NCI-H2171 treated with DMSO at 0.1 percent for 48 hours (cell line): ENCODE data around the gene BZW2.
"Not testable (repeated sequence)": the region's sequence is repeated elsewhere in the genome, so short reads cannot be mapped to it uniquely, and the experiment has no call there.

Experiments
- DNase-seq: peaks from one replicate; lab custom pipeline; 2025; lab: John Stamatoyannopoulos, UW

Gene BZW2

DNA sequence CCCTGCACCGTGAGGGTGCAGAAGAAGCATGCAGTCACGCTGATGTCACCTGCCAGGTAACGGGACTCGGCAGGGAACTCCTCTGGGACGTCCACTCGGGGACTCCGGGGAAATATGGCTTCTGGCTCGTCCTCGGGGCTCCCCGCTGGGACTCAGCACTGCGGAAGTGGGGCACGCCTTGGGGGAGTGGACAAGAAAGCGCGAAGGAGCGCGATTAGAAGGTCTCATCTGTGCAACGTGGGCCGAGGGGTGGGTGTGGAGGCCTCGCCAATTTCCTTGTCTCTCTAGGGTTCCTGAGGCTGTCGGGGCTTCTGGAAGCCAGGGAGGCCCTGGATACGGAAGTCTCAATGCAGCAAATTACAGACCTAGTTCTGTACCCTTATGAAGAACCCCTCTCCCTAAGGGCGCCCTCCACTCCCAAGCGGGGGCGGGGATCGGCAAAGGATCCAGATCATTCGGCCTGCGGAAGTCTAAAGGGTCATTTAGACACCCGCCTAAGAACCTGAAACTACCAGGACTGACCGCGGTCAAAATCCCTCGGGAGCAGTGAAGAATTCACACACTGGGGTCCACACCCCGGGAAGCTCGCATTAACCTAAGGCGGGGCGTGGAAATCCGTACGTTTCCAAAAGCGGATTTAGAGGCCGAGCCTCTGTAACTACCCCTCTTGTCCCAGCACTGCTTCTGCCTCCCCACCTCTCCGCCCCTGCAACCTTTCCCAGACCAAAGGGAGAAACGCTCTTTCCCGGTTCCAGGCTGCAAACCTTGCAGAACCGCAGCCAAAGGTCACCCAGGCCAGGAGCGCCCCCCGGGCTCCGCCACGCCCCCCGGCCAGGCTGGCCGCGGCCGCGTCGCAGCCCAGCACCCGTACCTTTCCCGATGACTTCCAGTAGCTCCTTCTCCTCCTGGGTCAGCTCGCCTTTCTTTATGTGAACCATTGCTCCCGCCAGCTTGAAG lies 1.1 kb upstream of the BZW2 start:
- peak; percentile 47 for DNase-seq

DNA sequence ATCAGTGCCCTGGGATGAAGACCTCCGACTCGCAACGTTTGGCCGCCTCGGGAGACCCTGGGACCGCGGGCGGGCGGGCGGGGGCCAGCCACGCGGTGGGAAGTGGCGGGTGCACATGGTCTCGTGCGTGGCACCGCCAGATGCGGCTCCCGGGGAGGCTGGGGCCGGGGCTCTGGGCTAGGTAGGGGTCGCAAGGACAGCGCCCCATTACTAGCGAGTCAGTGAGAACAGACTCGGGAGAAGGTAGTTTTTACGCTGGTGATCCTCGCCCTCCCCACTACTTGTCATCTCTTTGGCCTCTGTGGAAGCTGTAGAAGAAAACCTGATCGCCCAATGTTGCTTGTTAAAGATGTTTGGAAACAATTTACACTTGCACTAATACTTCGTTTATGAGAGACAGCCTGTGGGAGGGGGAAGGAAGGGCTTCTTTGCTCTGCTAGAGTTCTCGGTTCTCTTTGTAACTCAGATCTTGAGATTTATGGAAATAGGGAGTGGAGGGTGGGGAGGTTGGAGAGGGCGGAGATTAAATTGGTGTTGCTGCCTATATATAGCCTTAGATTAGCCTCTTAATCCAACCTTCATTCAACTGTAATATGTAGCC lies 591 bp downstream of the BZW2 start:
- peak; percentile 51 for DNase-seq

DNA sequence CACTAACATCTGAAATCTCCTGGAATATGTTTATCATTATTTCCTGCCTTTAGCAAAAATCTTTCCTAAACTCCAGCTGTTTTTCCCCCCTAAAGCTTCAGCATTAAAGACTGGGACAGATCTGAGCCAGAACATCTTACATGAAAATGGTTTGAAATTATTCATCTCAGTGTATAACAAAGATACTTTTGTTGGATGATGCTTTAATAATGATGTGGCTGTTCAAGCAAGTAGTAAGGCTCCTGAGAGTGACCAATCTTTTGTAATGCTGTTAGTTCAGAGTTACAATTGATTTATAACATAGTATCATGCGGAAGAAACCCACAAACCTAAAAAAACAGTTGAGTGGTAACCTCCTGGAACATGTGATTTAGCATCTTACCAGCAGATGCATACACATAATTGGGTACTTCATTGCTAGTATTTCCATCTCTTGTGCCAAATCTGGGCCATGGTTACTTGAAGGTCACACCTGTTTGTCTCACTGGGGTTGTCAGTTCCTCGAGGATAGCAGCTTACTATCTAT lies 1.5 kb downstream of the BZW2 start:
- DNase-seq = peak; percentile 32

- no peak for DNase-seq
Observed at GRCh38 chr7:16648551-16648950, 2.6 kb downstream of the BZW2 start.

GRCh38 chr7:16649196-16649595 lies 3.2 kb downstream of the BZW2 start:
- no peak for DNase-seq

- DNase-seq = no peak
Observed at GRCh38 chr7:16650266-16650665, 4.3 kb downstream of the BZW2 start.

GRCh38 chr7:16651396-16652239 lies 5.6 kb downstream of the BZW2 start:
- no peak for DNase-seq

GRCh38 chr7:16652240-16652583 lies 6.2 kb downstream of the BZW2 start:
- DNase-seq = no peak

DNA sequence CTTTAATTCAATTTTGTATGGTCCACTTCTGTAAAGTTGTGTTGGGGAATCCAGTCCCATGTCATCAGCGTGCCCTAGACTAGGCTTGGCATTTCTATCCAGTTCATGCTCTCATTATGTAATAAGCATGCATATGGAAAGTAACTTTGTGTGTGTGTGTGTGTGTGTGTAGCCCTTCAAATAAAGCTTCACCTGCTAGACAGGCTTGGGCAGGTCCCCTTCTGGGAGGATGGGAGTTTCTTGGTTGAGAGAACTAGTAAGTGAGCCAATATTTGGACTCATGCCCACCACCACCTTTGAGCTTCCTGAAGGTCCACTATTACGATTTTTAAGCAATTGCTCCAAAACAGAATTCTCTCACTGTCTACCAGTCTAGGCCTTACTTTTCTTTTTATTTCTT lies 6.9 kb downstream of the BZW2 start:
- peak; percentile 86 for DNase-seq

DNA sequence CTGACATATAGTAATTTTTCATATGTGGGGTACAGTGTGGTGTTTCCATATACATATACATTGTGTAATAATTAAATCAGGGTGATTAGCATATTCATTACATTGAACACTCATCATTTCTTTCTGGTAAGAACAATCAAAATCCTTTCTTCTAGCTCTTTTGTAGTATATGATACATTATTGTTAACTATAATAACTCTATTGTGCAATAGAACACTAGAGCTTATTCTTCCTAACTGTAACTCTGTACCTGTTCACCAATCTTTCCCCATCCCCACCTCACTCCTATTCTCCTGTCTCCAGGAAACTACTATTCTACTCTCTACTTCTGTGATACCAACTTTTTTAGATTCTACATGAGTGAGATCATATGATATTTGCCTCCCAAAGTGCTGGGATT lies 9.4 kb downstream of the BZW2 start:
- DNase-seq = no peak

DNA sequence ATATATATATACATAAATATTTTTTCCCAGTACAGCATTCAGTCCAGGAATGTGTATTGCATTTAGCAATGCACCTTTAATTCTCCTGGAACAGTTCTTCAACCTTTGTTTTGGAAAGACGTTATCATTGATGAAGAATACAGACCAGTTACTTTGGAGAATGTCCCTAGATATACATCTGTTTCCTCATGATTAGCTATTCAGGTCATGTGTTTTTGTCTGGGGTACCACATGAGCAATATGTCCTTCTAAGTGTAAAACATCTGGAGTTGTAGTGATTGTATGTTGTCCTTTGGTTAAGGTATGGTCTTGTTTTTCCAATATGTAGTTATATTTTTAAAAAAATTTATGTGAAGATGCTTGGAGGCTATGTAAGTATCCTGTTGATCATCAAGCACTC lies 10.2 kb downstream of the BZW2 start:
- DNase-seq = no peak

DNA sequence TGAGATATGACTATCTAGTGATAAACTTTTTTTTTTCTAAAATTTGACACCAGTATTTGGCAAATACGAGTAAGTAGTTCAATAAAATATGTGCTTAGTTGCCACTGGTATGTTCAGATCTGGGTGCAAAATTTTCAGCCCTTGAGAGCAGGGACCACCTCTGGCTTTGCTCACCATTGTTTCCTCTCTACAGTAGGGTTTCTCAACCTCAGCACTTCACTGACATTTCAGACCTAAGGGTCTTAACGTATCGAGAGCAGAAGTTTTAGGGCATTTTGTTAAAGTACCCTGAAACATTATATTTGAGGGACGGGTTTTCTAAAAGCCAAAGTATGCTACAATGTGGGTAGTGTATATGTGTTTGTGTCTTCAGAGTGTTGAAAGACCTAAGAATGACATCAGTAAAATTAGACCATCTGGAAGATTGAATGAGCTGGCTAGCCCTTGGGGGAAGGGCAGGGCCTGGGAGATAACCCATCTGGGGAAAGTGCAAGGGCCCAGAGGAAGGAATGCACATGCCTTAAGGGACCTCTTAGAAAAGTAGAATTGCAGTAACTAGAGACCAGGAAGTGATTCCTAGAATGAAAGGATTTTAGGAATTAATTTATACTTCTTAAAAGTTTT lies 11.8 kb downstream of the BZW2 start:
- DNase-seq = peak; percentile 58

GRCh38 chr7:16659854-16660497 lies 14.0 kb downstream of the BZW2 start:
- DNase-seq = not testable (repeated sequence)

GRCh38 chr7:16660702-16661464 lies 14.9 kb downstream of the BZW2 start:
- peak; percentile 35 for DNase-seq

GRCh38 chr7:16661924-16662323 lies 15.9 kb downstream of the BZW2 start:
- DNase-seq = no peak

DNA sequence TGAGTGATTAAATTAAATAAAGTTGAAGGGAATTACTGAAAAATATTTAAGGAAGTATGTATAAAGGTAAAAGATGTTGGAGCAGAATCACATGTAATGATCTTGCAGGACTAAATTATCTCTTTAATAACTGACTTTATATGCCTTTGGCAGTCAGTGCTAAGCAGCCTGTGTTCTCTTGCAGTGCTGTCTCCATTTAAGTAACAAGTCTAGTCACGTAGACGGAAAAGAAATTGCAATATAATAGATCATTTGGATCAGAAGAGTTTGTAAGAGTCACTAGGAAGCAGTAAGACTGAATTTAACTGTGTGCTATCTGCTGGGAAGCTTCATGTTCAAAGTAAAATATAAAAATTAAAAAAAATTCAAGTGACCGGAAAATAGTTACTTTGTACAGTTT lies 21.4 kb downstream of the BZW2 start:
- no peak for DNase-seq

- no peak for DNase-seq
Observed at GRCh38 chr7:16668049-16668858, 22.3 kb downstream of the BZW2 start.

DNA sequence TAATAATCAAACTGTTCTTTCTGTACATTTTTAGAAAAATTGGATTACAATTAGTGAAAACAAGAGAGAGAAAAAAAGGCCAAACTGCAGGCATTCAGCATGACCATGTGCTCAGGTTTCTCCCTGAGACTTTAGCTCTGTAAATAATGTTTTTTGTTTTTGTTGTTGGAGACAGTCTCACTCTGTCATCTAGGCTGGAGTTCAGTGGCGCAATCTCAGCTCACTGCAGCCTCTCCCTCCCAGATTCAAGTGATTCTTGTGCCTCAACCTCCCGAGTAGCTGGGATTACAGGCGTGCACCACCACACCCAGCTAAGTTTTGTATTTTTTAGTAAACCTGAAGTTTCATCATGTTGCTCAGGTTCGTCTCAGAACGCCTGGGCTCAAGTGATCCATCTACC lies 23.0 kb downstream of the BZW2 start:
- DNase-seq = no peak

GRCh38 chr7:16669581-16669980 lies 23.6 kb downstream of the BZW2 start:
- DNase-seq = no peak

DNA sequence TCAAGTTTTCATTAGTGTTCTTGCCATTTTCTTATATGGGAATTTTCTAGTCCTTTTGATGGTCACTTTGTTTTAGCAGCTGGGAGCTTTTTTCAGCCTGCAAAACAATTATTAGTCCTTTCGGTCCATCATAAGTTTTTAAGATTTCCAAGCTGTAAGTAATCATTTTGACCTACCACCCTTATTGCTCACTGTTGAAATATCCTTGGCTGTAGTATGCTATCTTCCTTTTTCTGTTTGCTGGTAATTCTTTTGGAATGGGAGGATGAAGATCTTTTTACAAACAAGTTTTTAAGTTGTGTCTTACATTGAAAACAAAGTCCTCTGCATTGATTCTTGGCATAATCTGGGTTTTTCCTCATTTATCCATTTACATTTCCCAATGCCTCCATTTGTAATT lies 24.0 kb downstream of the BZW2 start:
- DNase-seq = no peak
